ENCODE data around the gene GNAZ. TPM values are rescaled to one million over a fixed set of nuclear protein-coding genes. Genes with fewer than 3 reads are reported as not detected.

GNAZ gene
- total RNA-seq, 1 experiment from 2014 or later = 11.1 TPM

GRCh38 chr22:23115825-23116494 is 45.6 kb downstream of the GNAZ start:
- Histone ChIP-seq H3K4me2 (ENCODE audit: low read length) (no peak overlapping the region), H2AFZ (ENCODE audit: low read depth, low read length, poor library complexity, severe bottlenecking) (no peak overlapping the region), H4K20me1 (ENCODE audit: insufficient read depth) (no peaks in the 10 kb centered on the region), H3K79me2 (ENCODE audit: insufficient read depth, low read length) (no peaks in the 10 kb centered on the region), H3K9me2 (ENCODE audit: insufficient read depth) (no peaks in the 10 kb centered on the region), H3K4me1 (ENCODE audit: control insufficient read depth in 1 of 2, insufficient read depth in 2 of 2, low read length in 2 of 2) (peaks cover 0 to 3% of the 10 kb centered on the region in 2 experiments; a peak in 1 of 4 replicates), H3K27ac (ENCODE audit: low read depth, low read length) (no peak overlapping the region), H3K9me3 (ENCODE audit: control insufficient read depth in 1 of 2, insufficient read depth in 1 of 2, low read depth in 1 of 2, low read length in 2 of 2) (no peaks in the 10 kb centered on the region), H3K4me3 (replicated peaks in 1 of 2; ENCODE audit: low read depth in 1 of 2, low read length in 2 of 2) (no peak overlapping the region), H3K27me3 (ENCODE audit: insufficient read depth, low read length) (no peaks in the 10 kb centered on the region), H3K9ac (ENCODE audit: low read length) (no peak overlapping the region), H3K36me3 (ENCODE audit: control insufficient read depth in 1 of 2, insufficient read depth in 2 of 2, low read length in 2 of 2) (no peaks in the 10 kb centered on the region)
- ATAC-seq (no peak), DNase-seq (ENCODE audit: low read depth, low spot score) (no peak)
- TF ChIP-seq REST (IDR thresholded peaks at IDR 0.05; ENCODE audit: low read depth) (no peak), EZH2 (IDR thresholded peaks at IDR 0.05) (no peak), JUND (IDR thresholded peaks at IDR 0.05) (no peak), POLR2A (IDR thresholded peaks at IDR 0.05; ENCODE audit: borderline replicate concordance, extremely low read depth, insufficient read depth, insufficient read length) (no peak), YY1 (IDR thresholded peaks at IDR 0.05; ENCODE audit: extremely low read depth, insufficient replicate concordance, low read depth, low read length) (no peak), CBX3 (IDR thresholded peaks at IDR 0.05; ENCODE audit: low read depth) (no peak), TCF7L2 (IDR thresholded peaks at IDR 0.05; ENCODE audit: borderline replicate concordance, extremely low read depth, insufficient read depth, insufficient read length) (no peak), ZNF274 (IDR thresholded peaks at IDR 0.05; ENCODE audit: low read depth, low read length) (no peak), ATF3 (IDR thresholded peaks at IDR 0.05) (no peak), RAD21 (IDR thresholded peaks at IDR 0.05; ENCODE audit: low read depth) (no peak), MAX (IDR thresholded peaks at IDR 0.05) (no peak), SIN3A (IDR thresholded peaks at IDR 0.05; ENCODE audit: low read depth) (no peak), ELF1 (IDR thresholded peaks at IDR 0.05; ENCODE audit: borderline replicate concordance, low read depth) (no peak), SP1 (IDR thresholded peaks at IDR 0.05; ENCODE audit: low read depth) (no peak), EZH2phosphoT487 (IDR thresholded peaks at IDR 0.05; ENCODE audit: borderline replicate concordance) (no peak), EGR1 (IDR thresholded peaks at IDR 0.05; ENCODE audit: low read depth) (no peak), CTCF (IDR thresholded peaks at IDR 0.05 in 2 of 3, conservative IDR thresholded peaks at IDR 0.05 in 1 of 3; ENCODE audit: borderline replicate concordance in 1 of 3, insufficient read depth in 1 of 3, low read depth in 2 of 3, low read length in 2 of 3) (no peak), CEBPB (IDR thresholded peaks at IDR 0.05; ENCODE audit: low read depth) (no peak), SRF (IDR thresholded peaks at IDR 0.05; ENCODE audit: low read depth) (no peak), ZBTB33 (IDR thresholded peaks at IDR 0.05; ENCODE audit: extremely low read depth, insufficient replicate concordance, low read length) (no peak)
- BruUV-seq (replicated peaks) = no TSS peak
- ChIA-PET RAD21 (ENCODE audit: low non-redundant PET in 1 of 2, low total read pairs in 2 of 2, uncharacterized antibody in 2 of 2, unreplicated experiment in 2 of 2) (no interaction called here), CTCF (no interaction called here), POLR2A (no interaction called here)
- intact Hi-C loops (cut with micrococcal nuclease) = no loop called here

All from HCT116 (cell line).